Sigmoid colon (tissue), 4 donors: ENCODE data around the gene TRIM66.

Experiments
- CTCF ChIP-seq, 4 experiments: fragments of 450-650 bp in 3 of 4; fragments of 200-600 bp in 1 of 4; IDR thresholded peaks; one replicate each; pipeline ENCODE4 v1.5.1; 2016 to 2019; ENCODE audit warnings: antibody characterized with exemption in 4 of 4, mild to moderate bottlenecking in 3 of 4, moderate library complexity in 2 of 4
- EP300 ChIP-seq, 4 donors: sonication (generic); formaldehyde crosslinking; IDR thresholded peaks; one replicate each; pipeline ENCODE4 v1.6.1; 2017; ENCODE audit warnings: antibody characterized with exemption in 4 of 4
- POLR2A ChIP-seq, 2 donors: fragments of 450-650 bp; IDR thresholded peaks; one replicate each; pipeline ENCODE4 v1.6.1; 2016; ENCODE audit warnings: antibody characterized with exemption in 2 of 2, mild to moderate bottlenecking in 2 of 2, moderate library complexity in 2 of 2
- POLR2AphosphoS5 ChIP-seq, 4 donors: sonication (generic); formaldehyde crosslinking; IDR thresholded peaks; one replicate each; pipeline ENCODE4 v1.6.1; 2017; ENCODE audit warnings: antibody characterized with exemption in 4 of 4

- TF ChIP-seq CTCF (IDR thresholded peaks at IDR 0.05) (no peak), EP300 (IDR thresholded peaks at IDR 0.05) (no peak), POLR2AphosphoS5 (IDR thresholded peaks at IDR 0.05) (no peak), POLR2A (IDR thresholded peaks at IDR 0.05) (no peak)
These were observed 96.3 kb downstream of the TRIM66 start for GRCh38 chr11:8586184-8586583.
